Mucosa of rectum (tissue), 2 donors: ENCODE measurements around the gene ITLN2.
"Not testable (repeated sequence)": the region's sequence is repeated elsewhere in the genome, so short reads cannot be mapped to it uniquely, and the experiment has no call there.

ENCODE experiments used
- H3K27ac ChIP-seq, 2 donors: one replicate each; pipeline ENCODE4 v1.7.0; 2013; ENCODE audit warnings: inconsistent platforms in 2 of 2, low read depth in 2 of 2, low read length in 2 of 2
- H3K27me3 ChIP-seq, 2 donors: one replicate each; pipeline ENCODE4 v1.7.0; 2013; ENCODE audit warnings: low read length in 2 of 2; ENCODE audit not compliant: control insufficient read depth in 2 of 2, insufficient read depth in 2 of 2
- H3K36me3 ChIP-seq, 2 donors: one replicate each; pipeline ENCODE4 v1.7.0; 2013; ENCODE audit warnings: low read length in 2 of 2; ENCODE audit not compliant: control insufficient read depth in 2 of 2, insufficient read depth in 2 of 2
- H3K4me1 ChIP-seq, 2 donors: one replicate each; pipeline ENCODE4 v1.7.0; 2013; ENCODE audit warnings: low read length in 2 of 2, mild to moderate bottlenecking in 1 of 2; ENCODE audit not compliant: control insufficient read depth in 2 of 2, insufficient read depth in 2 of 2
- H3K4me3 ChIP-seq, 2 donors: one replicate each; pipeline ENCODE4 v1.7.0; 2013; ENCODE audit warnings: low read length in 2 of 2
- H3K9ac ChIP-seq, 2 donors: one replicate each; pipeline ENCODE4 v1.7.0; 2013; ENCODE audit warnings: low read length in 2 of 2, low read depth in 1 of 2, mild to moderate bottlenecking in 1 of 2
- H3K9me3 ChIP-seq, 2 donors: one replicate each; pipeline ENCODE4 v1.7.0; 2013; ENCODE audit warnings: low read length in 2 of 2; ENCODE audit not compliant: control insufficient read depth in 2 of 2
- donor health status: healthy.
- donor health status: Normal muscosa, but diverticular disease.

Gene ITLN2

GRCh38 chr1:160956966-160957365, 2.4 kb upstream of the ITLN2 start:
- H3K9ac ChIP-seq = no peak overlapping the region
- H3K4me3 ChIP-seq = no peak overlapping the region
- no peaks in the 10 kb centered on the region for H3K9me3 ChIP-seq
- H3K27ac ChIP-seq = no peak overlapping the region
- H3K36me3 ChIP-seq = no peaks in the 10 kb centered on the region
- H3K27me3 ChIP-seq = peaks cover 0 to 3% of the 10 kb centered on the region in 2 donors
- no peaks in the 10 kb centered on the region for H3K4me1 ChIP-seq

DNA sequence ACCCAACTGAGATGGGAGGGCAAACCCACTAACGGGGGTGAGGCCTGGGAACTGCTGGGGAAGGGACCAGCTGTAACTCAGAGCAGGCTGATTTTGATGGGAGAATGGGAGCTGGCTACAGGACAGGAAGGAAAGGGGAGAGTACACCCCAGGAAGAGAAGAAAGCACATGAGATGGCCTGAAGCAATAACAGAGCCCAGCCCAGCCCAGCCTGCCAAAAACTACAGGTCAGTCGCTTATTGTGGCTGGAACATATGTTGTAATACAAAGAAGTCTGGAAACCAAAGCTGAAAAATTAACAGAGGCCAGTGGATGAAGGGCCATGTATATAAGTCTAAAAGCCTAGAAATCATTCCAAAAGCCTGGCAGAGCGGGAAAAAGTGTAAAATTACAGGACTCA, 1.6 kb downstream of the ITLN2 start:
- H3K27ac ChIP-seq = no peak overlapping the region
- H3K4me1 ChIP-seq = no peaks in the 10 kb centered on the region
- H3K4me3 ChIP-seq = no peak overlapping the region
- no peak overlapping the region for H3K9ac ChIP-seq
- no peaks in the 10 kb centered on the region for H3K36me3 ChIP-seq
- H3K27me3 ChIP-seq = peaks cover 0 to 3% of the 10 kb centered on the region in 2 donors
- H3K9me3 ChIP-seq = no peaks in the 10 kb centered on the region

- peaks cover 0 to 3% of the 10 kb centered on the region in 2 donors for H3K4me1 ChIP-seq
- H3K36me3 ChIP-seq = no peaks in the 10 kb centered on the region
- H3K27ac ChIP-seq = no peak overlapping the region
- H3K27me3 ChIP-seq = peaks cover 0 to 3% of the 10 kb centered on the region in 2 donors
- no peak overlapping the region for H3K9ac ChIP-seq
- H3K9me3 ChIP-seq = no peaks in the 10 kb centered on the region
- no peak overlapping the region for H3K4me3 ChIP-seq
Observed at GRCh38 chr1:160952129-160952510, 2.5 kb downstream of the ITLN2 start.

- no peak overlapping the region for H3K4me3 ChIP-seq
- no peaks in the 10 kb centered on the region for H3K9me3 ChIP-seq
- H3K27me3 ChIP-seq = no peaks in the 10 kb centered on the region
- no peaks in the 10 kb centered on the region for H3K36me3 ChIP-seq
- H3K9ac ChIP-seq = no peak overlapping the region
- no peak overlapping the region for H3K27ac ChIP-seq
- peaks cover 0 to 3% of the 10 kb centered on the region in 2 donors for H3K4me1 ChIP-seq
Observed at GRCh38 chr1:160951443-160952128, 3.0 kb downstream of the ITLN2 start.

DNA sequence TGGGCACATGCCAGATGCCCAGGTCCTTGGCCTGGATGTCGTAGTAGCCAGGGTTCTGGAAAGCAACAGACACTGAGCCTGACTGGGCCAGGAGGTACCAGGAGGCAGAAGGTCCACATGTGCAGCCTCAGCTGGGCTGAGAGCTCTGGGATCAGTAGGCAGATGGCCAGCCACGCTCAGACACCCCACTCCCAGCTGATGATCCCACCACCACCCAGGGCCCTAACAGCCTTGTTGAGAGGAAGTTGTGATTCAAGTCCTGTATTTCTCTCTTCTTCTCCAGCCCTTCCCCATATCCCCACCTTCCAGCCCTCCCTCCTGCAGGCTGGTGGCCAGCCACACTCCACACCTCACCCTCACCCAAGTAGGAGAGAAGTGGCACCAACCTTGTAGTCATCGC, 4.0 kb downstream of the ITLN2 start:
- Histone ChIP-seq H3K36me3 (no peaks in the 10 kb centered on the region), H3K4me3 (no peak overlapping the region), H3K27me3 (no peaks in the 10 kb centered on the region), H3K27ac (no peak overlapping the region), H3K9me3 (no peaks in the 10 kb centered on the region), H3K9ac (no peak overlapping the region), H3K4me1 (peaks cover 0 to 3% of the 10 kb centered on the region in 2 donors)

DNA sequence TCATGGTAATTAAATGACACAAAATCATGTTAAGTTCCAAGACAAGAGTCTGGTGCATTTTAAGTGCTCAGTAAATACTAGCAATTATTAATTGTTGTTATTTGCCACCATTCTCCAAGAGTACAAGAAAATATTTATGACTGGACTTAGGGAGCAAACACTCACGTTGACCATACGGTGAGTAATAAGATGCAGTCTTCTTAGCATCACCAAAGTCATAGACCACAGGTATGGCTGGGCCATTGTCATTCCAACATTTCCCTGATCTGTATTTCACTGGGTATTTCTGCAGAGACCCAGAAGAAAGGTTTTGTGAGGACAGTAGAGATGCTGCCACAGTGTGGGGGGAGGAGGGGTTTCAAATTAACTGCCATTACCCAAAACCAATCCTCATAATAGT, 4.7 kb downstream of the ITLN2 start:
- Histone ChIP-seq H3K27ac (no peak overlapping the region), H3K4me3 (no peak overlapping the region), H3K9ac (no peak overlapping the region), H3K9me3 (no peaks in the 10 kb centered on the region), H3K36me3 (no peaks in the 10 kb centered on the region), H3K4me1 (peaks cover 0 to 3% of the 10 kb centered on the region in 2 donors), H3K27me3 (no peaks in the 10 kb centered on the region)

GRCh38 chr1:160949216-160949880, 5.3 kb downstream of the ITLN2 start:
- not testable (repeated sequence) for H3K27ac ChIP-seq, H3K9ac ChIP-seq, H3K36me3 ChIP-seq, H3K9me3 ChIP-seq, H3K27me3 ChIP-seq, H3K4me3 ChIP-seq, H3K4me1 ChIP-seq

DNA sequence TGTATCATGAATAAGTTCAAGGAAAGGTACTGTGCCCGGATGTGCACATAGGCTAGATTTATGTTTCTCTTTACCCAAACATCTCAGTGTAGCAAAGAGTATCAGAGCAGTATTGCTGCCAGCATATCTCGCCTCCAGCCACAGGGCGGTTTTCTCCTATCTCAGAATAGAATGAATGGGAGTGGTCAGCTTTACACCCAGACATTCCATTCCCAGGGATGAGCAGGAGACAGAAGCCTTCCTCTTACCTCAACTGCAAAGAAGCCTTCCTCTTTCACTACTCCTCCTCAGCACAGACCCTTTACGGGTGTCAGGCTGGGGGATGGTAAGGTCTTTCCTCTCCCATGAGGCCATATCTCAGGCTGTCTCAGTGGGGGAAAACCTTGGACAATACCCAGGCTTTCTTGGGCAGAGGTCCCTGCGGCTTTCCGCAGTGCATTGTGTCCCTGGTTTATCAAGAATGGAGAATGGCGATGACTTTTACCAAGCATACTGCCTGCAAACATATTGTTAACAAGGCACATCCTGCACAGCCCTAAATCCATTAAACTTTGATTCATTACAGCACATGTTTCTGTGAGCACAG, 7.3 kb downstream of the ITLN2 start:
- not testable (repeated sequence) for H3K9me3 ChIP-seq, H3K36me3 ChIP-seq, H3K27ac ChIP-seq, H3K4me3 ChIP-seq, H3K9ac ChIP-seq, H3K27me3 ChIP-seq, H3K4me1 ChIP-seq

DNA sequence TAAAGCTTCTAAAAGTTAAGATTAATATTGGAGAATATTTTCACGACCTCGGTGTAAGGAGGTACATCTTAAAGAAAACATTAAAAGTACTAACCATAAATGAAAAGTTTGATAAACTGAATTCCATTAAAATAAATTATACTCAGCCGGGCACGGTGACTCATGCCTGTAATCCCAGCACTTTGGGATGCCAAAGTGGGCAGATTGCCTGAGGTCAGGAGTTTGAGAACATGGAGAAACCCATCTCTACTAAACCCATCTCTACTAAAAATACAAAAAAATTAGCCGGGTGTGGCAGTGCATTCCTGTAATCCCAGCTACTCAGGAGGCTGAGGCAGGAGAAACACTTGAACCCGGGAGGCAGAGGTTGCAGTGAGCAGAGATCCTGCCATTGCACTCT, 8.7 kb downstream of the ITLN2 start:
- H3K4me3 ChIP-seq, H3K4me1 ChIP-seq, H3K36me3 ChIP-seq, H3K9me3 ChIP-seq, H3K27ac ChIP-seq, H3K9ac ChIP-seq, H3K27me3 ChIP-seq: not testable (repeated sequence)

GRCh38 chr1:160945079-160945478, 9.5 kb downstream of the ITLN2 start:
- H3K4me1 ChIP-seq = peaks cover 0 to 3% of the 10 kb centered on the region in 2 donors
- H3K27me3 ChIP-seq = no peaks in the 10 kb centered on the region
- H3K4me3 ChIP-seq = no peak overlapping the region
- no peaks in the 10 kb centered on the region for H3K36me3 ChIP-seq
- no peak overlapping the region for H3K27ac ChIP-seq
- no peaks in the 10 kb centered on the region for H3K9me3 ChIP-seq
- no peak overlapping the region for H3K9ac ChIP-seq
